Vagina (tissue), 2 donors: ENCODE measurements around the gene NAV2. TPM values are rescaled to one million over a fixed set of nuclear protein-coding genes. Genes with fewer than 3 reads are reported as not detected.

Source experiments
- DNase-seq, 2 donors: peaks; one replicate each; pipeline ENCODE4 v3.0.0-alpha.2; 2017; ENCODE audit errors: extremely low spot score in 2 of 2
- H3K27ac ChIP-seq: fragments of 200-600 bp; sonication (generic); one replicate; pipeline ENCODE4 v1.5.1; 2019
- H3K27me3 ChIP-seq: fragments of 200-600 bp; sonication (generic); one replicate; pipeline ENCODE4 v1.5.1; 2019
- H3K36me3 ChIP-seq, 2 donors: fragments of 200-600 bp; sonication (generic); one replicate each; pipeline ENCODE4 v1.5.1; 2017 to 2019
- H3K4me1 ChIP-seq: fragments of 200-600 bp; sonication (generic); one replicate; pipeline ENCODE4 v1.5.1; 2019
- H3K4me3 ChIP-seq, 2 donors: fragments of 200-600 bp; sonication (generic); 1 replicate in 1 of 2; 2 replicates in 1 of 2; pipeline ENCODE4 v1.5.1; 2016 to 2019
- H3K9me3 ChIP-seq: fragments of 200-600 bp; sonication (generic); one replicate; pipeline ENCODE4 v1.5.1; 2019
- POLR2A ChIP-seq, 2 donors: fragments of 450-650 bp; IDR thresholded peaks; one replicate each; pipeline ENCODE4 v1.6.1; 2017; ENCODE audit warnings: antibody characterized with exemption in 2 of 2, mild to moderate bottlenecking in 2 of 2, moderate library complexity in 2 of 2
- POLR2AphosphoS5 ChIP-seq, 2 donors: sonication (generic); formaldehyde crosslinking; IDR thresholded peaks; one replicate each; pipeline ENCODE4 v1.9.0; 2017; ENCODE audit warnings: antibody characterized with exemption in 2 of 2, mild to moderate bottlenecking in 2 of 2, low read depth in 1 of 2; ENCODE audit not compliant: insufficient read depth in 1 of 2
- intact Hi-C: fragments of 100-400 bp; cut with DNase I; formaldehyde crosslinking; loops from one replicate; pipeline ENCODE4 v1.15.1; 2023
- total RNA-seq: library from RNA; depleted of rRNA; stranded (reverse); fragments of >200 nt; gene quantifications from one replicate; pipeline ENCODE4 v1.2.3, GENCODE V29; 2016
- TF ChIP-seq, protein P1 (sequence below), 3 experiments: fragments of 450-650 bp in 2 of 3; fragments of 200-600 bp in 1 of 3; sonication (generic) in 1 of 3; IDR thresholded peaks; one replicate each; pipeline ENCODE4 v1.5.1; 2017 to 2019; ENCODE audit warnings: antibody characterized with exemption in 3 of 3, mild to moderate bottlenecking in 2 of 3, moderate library complexity in 2 of 3

The NAV2 gene
- total RNA-seq, 1 donor from 2014 or later = 25.3 TPM

DNA sequence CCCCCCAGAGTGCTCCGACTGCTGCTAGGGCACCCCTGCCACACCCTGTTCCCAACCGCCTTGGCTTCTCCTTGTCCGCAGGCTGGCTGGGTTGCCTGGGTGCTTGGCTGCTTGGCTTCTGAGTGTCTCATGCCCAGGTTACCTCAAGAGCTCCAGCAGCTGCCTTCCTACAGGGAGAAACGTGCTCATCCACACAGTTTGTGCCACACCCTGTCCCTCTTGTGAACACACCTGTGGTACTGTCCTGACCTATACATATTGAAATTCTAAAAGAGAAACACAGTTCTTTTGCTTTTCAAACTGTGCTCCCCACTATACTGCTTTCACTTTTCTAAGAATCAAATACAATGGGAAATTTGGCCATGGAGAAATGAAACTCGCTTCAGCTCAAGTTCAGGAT is 256.2 kb downstream of the NAV2 start:
- TF ChIP-seq POLR2A (IDR thresholded peaks at IDR 0.05) (no peak), POLR2AphosphoS5 (IDR thresholded peaks at IDR 0.05; ENCODE audit: insufficient read depth in 1 of 2, low read depth in 1 of 2) (no peak)
- TF ChIP-seq, protein P1, sequence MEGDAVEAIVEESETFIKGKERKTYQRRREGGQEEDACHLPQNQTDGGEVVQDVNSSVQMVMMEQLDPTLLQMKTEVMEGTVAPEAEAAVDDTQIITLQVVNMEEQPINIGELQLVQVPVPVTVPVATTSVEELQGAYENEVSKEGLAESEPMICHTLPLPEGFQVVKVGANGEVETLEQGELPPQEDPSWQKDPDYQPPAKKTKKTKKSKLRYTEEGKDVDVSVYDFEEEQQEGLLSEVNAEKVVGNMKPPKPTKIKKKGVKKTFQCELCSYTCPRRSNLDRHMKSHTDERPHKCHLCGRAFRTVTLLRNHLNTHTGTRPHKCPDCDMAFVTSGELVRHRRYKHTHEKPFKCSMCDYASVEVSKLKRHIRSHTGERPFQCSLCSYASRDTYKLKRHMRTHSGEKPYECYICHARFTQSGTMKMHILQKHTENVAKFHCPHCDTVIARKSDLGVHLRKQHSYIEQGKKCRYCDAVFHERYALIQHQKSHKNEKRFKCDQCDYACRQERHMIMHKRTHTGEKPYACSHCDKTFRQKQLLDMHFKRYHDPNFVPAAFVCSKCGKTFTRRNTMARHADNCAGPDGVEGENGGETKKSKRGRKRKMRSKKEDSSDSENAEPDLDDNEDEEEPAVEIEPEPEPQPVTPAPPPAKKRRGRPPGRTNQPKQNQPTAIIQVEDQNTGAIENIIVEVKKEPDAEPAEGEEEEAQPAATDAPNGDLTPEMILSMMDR (IDR thresholded peaks at IDR 0.05) = no peak
- Histone ChIP-seq H3K27me3 (no peaks in the 10 kb centered on the region), H3K9me3 (no peaks in the 10 kb centered on the region), H3K36me3 (no peaks in the 10 kb centered on the region), H3K4me1 (peaks cover 5% of the 10 kb centered on the region), H3K27ac (no peak overlapping the region), H3K4me3 (no peak overlapping the region)
- intact Hi-C loops = loop anchor here (5.0 kb wide), 1 partner anchor 398 kb away; no protein-coding TSS in a partner anchor
- no peak for DNase-seq

- no peak for DNase-seq
- H3K4me3 ChIP-seq = no peak overlapping the region
- TF ChIP-seq POLR2A (IDR thresholded peaks at IDR 0.05) (no peak), POLR2AphosphoS5 (IDR thresholded peaks at IDR 0.05; ENCODE audit: insufficient read depth in 1 of 2, low read depth in 1 of 2) (no peak)
- TF ChIP-seq, protein P1 (IDR thresholded peaks at IDR 0.05) = no peak
- H3K4me1 ChIP-seq = peaks cover 5% of the 10 kb centered on the region
- H3K9me3 ChIP-seq = no peaks in the 10 kb centered on the region
- H3K36me3 ChIP-seq = no peaks in the 10 kb centered on the region
- H3K27me3 ChIP-seq = no peaks in the 10 kb centered on the region
- intact Hi-C loops = no loop called here
- H3K27ac ChIP-seq = no peak overlapping the region
Measured at GRCh38 chr11:19970944-19971343, 258.3 kb downstream of the NAV2 start.

GRCh38 chr11:19972091-19972490 is 259.5 kb downstream of the NAV2 start:
- Histone ChIP-seq H3K27ac (no peak overlapping the region), H3K4me1 (peaks cover 5% of the 10 kb centered on the region), H3K36me3 (peaks cover 0 to 3% of the 10 kb centered on the region in 2 donors), H3K27me3 (no peaks in the 10 kb centered on the region), H3K4me3 (no peak overlapping the region), H3K9me3 (no peaks in the 10 kb centered on the region)
- intact Hi-C loops = no loop called here
- DNase-seq = no peak
- TF ChIP-seq POLR2AphosphoS5 (IDR thresholded peaks at IDR 0.05; ENCODE audit: insufficient read depth in 1 of 2, low read depth in 1 of 2) (no peak), POLR2A (IDR thresholded peaks at IDR 0.05) (no peak)
- TF ChIP-seq, protein P1 (IDR thresholded peaks at IDR 0.05) = no peak

DNA sequence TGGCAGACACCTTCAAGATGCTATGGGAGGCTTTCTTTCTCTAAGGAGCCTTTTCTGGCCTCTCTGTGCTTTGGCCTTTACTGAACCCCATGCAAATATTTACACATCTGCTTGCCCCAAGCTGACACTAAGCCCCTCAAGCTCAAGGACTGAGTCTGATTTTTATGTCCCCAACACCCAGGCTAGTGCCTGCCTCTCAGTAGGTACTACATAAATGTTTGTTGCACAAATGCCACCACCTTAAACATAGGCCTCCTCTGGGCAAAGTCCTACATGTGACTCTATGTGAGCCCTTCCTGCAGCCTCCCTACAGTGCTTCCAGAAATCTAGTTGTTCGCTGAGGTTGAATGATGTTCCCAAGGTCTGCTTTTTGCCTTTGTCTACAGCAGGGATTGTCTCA is 260.0 kb downstream of the NAV2 start:
- Histone ChIP-seq H3K27me3 (no peaks in the 10 kb centered on the region), H3K4me3 (no peak overlapping the region), H3K4me1 (peaks cover 5% of the 10 kb centered on the region), H3K36me3 (peaks cover 0 to 4% of the 10 kb centered on the region in 2 donors), H3K9me3 (no peaks in the 10 kb centered on the region), H3K27ac (no peak overlapping the region)
- intact Hi-C loops = no loop called here
- TF ChIP-seq POLR2A (IDR thresholded peaks at IDR 0.05) = no peak
- TF ChIP-seq, protein P1 (IDR thresholded peaks at IDR 0.05) = no peak
- no peak for TF ChIP-seq POLR2AphosphoS5 (IDR thresholded peaks at IDR 0.05; ENCODE audit: insufficient read depth in 1 of 2, low read depth in 1 of 2)
- no peak for DNase-seq

DNA sequence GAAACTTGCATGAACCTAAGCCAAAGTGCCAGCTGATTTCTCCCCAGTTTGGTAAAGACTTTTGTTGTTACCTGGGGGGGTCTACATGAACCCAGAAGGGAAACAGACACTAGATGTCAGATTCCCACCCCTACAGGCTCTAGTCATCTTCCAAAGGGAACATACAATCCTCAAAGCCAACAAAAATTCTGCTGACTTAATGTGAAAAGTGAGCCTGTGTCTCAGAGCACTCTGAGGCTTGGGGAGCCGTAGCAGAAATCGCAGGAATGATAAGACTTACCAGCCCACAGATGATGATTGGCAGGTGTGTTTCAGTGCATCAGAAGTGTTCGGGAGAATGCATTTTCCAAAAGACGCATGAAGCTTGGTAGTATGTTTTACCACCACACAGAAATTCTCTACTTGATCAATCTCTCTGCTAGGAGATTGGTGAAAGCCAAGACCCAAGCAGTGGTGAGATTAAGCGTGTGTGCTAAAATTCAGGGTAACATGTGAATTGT is 260.5 kb downstream of the NAV2 start:
- H3K4me1 ChIP-seq = peaks cover 5% of the 10 kb centered on the region
- intact Hi-C loops = no loop called here
- H3K27me3 ChIP-seq = no peaks in the 10 kb centered on the region
- peaks cover 0 to 4% of the 10 kb centered on the region in 2 donors for H3K36me3 ChIP-seq
- no peak overlapping the region for H3K27ac ChIP-seq
- TF ChIP-seq POLR2AphosphoS5 (IDR thresholded peaks at IDR 0.05; ENCODE audit: insufficient read depth in 1 of 2, low read depth in 1 of 2) = no peak
- no peak for TF ChIP-seq POLR2A (IDR thresholded peaks at IDR 0.05)
- TF ChIP-seq, protein P1 (IDR thresholded peaks at IDR 0.05) = no peak
- no peaks in the 10 kb centered on the region for H3K9me3 ChIP-seq
- no peak overlapping the region for H3K4me3 ChIP-seq
- no peak for DNase-seq
